HepG2 (cell line): ENCODE data around the gene PA2G4. TPM values are rescaled to one million over a fixed set of nuclear protein-coding genes. Genes with fewer than 3 reads are reported as not detected.

ENCODE experiments used
- ATF7-NPFF ChIP-seq: sonication (generic); formaldehyde crosslinking; IDR thresholded peaks from 2 replicates; pipeline ENCODE4 v1.8.1; 2023; ENCODE audit warnings: mild to moderate bottlenecking, low read depth, missing genetic modification reagents, moderate library complexity
- FOXO4 ChIP-seq: sonication (generic); formaldehyde crosslinking; conservative IDR thresholded peaks from 2 replicates; pipeline ENCODE4 v1.8.1; 2023; ENCODE audit warnings: missing genetic modification reagents
- IRF9 ChIP-seq: sonication (generic); formaldehyde crosslinking; IDR thresholded peaks from 2 replicates; pipeline ENCODE4 v1.8.0; 2022; ENCODE audit warnings: missing genetic modification reagents, mild to moderate bottlenecking, borderline replicate concordance
- KDM5A ChIP-seq: fragments of 200-600 bp; sonication (generic); IDR thresholded peaks from 2 replicates; pipeline ENCODE4 v1.7.0; 2018; ENCODE audit warnings: antibody characterized with exemption, mild to moderate bottlenecking, low read length, borderline replicate concordance
- KIAA2018 ChIP-seq: sonication (generic); formaldehyde crosslinking; IDR thresholded peaks from 2 replicates; pipeline ENCODE4 v1.5.0; 2020; ENCODE audit warnings: mild to moderate bottlenecking, missing genetic modification reagents, borderline replicate concordance
- PRPF4 ChIP-seq: fragments of 200-400 bp; formaldehyde crosslinking; IDR thresholded peaks from 2 replicates; pipeline ENCODE4 v1.6.1; 2016; ENCODE audit warnings: low read length, low read depth; ENCODE audit not compliant: poor library complexity, severe bottlenecking
- REPIN1 ChIP-seq: sonication (generic); formaldehyde crosslinking; IDR thresholded peaks from 2 replicates; pipeline ENCODE4 v1.8.0; 2022; ENCODE audit warnings: missing genetic modification reagents, low read depth, mild to moderate bottlenecking, borderline replicate concordance
- polyA plus RNA-seq, 8 experiments: library from polyadenylated mRNA; depleted of rRNA in 3 of 8; stranded (reverse) in 7 of 8; unstranded in 1 of 8; fragments of >200 nt; fragmentation: Illumina TruSeq in 4 of 8; extraction: Trizol in 4 of 8; gene quantifications; 2 replicates each; pipeline versions ENCODE4 v1.2.1 to v1.2.3, GENCODE V29; 2011 to 2016; ENCODE audit warnings: low read depth in 4 of 8, missing spikeins in 1 of 8, mixed read lengths in 1 of 8; ENCODE audit not compliant: insufficient read depth in 1 of 8
- total RNA-seq, 5 experiments: library from RNA; depleted of rRNA; stranded (reverse); fragments of >200 nt; fragmentation: Illumina TruSeq; extraction: Trizol; gene quantifications; 2 replicates each; pipeline ENCODE4 v1.2.3, GENCODE V29; 2016; ENCODE audit warnings: low read depth in 1 of 5
- TF ChIP-seq, protein P1 (sequence below): sonication (generic); formaldehyde crosslinking; IDR thresholded peaks from 2 replicates; pipeline ENCODE4 v1.4.0; 2020; ENCODE audit warnings: mild to moderate bottlenecking, missing genetic modification reagents, borderline replicate concordance
- TF ChIP-seq, protein P2 (sequence below): sonication (generic); formaldehyde crosslinking; IDR thresholded peaks from 2 replicates; pipeline ENCODE4 v1.5.0; 2020; ENCODE audit warnings: mild to moderate bottlenecking, missing genetic modification reagents

The PA2G4 gene
- total and polyA plus RNA-seq, 2 of the 13 experiments (the other 11 are each of a cell fraction or from before 2014, with no cell fraction given), result 147 to 240 TPM

GRCh38 chr12:56158926-56159461 lies 54.6 kb downstream of the PA2G4 start (continued):
- TF ChIP-seq KIAA2018 (CRISPR knock-in tag) (no peak), ATF7-NPFF (CRISPR knock-in tag) (no peak), IRF9 (no peak), FOXO4 (CRISPR knock-in tag) (no peak), PRPF4 (no peak), KDM5A (peak; percentile 40; the same call in 1 of the 2 replicates), REPIN1 (no peak)
- TF ChIP-seq, protein P1, sequence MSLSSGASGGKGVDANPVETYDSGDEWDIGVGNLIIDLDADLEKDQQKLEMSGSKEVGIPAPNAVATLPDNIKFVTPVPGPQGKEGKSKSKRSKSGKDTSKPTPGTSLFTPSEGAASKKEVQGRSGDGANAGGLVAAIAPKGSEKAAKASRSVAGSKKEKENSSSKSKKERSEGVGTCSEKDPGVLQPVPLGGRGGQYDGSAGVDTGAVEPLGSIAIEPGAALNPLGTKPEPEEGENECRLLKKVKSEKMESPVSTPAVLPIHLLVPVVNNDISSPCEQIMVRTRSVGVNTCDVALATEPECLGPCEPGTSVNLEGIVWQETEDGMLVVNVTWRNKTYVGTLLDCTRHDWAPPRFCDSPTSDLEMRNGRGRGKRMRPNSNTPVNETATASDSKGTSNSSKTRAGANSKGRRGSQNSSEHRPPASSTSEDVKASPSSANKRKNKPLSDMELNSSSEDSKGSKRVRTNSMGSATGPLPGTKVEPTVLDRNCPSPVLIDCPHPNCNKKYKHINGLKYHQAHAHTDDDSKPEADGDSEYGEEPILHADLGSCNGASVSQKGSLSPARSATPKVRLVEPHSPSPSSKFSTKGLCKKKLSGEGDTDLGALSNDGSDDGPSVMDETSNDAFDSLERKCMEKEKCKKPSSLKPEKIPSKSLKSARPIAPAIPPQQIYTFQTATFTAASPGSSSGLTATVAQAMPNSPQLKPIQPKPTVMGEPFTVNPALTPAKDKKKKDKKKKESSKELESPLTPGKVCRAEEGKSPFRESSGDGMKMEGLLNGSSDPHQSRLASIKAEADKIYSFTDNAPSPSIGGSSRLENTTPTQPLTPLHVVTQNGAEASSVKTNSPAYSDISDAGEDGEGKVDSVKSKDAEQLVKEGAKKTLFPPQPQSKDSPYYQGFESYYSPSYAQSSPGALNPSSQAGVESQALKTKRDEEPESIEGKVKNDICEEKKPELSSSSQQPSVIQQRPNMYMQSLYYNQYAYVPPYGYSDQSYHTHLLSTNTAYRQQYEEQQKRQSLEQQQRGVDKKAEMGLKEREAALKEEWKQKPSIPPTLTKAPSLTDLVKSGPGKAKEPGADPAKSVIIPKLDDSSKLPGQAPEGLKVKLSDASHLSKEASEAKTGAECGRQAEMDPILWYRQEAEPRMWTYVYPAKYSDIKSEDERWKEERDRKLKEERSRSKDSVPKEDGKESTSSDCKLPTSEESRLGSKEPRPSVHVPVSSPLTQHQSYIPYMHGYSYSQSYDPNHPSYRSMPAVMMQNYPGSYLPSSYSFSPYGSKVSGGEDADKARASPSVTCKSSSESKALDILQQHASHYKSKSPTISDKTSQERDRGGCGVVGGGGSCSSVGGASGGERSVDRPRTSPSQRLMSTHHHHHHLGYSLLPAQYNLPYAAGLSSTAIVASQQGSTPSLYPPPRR (CRISPR knock-in tag), result no peak
- TF ChIP-seq, protein P2, sequence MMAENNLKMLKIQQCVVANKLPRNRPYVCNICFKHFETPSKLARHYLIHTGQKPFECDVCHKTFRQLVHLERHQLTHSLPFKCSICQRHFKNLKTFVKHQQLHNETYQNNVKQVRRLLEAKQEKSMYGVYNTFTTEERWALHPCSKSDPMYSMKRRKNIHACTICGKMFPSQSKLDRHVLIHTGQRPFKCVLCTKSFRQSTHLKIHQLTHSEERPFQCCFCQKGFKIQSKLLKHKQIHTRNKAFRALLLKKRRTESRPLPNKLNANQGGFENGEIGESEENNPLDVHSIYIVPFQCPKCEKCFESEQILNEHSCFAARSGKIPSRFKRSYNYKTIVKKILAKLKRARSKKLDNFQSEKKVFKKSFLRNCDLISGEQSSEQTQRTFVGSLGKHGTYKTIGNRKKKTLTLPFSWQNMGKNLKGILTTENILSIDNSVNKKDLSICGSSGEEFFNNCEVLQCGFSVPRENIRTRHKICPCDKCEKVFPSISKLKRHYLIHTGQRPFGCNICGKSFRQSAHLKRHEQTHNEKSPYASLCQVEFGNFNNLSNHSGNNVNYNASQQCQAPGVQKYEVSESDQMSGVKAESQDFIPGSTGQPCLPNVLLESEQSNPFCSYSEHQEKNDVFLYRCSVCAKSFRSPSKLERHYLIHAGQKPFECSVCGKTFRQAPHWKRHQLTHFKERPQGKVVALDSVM (CRISPR knock-in tag), result no peak
